Measurements from ENCODE around the gene DPYD.
A peak's percentile ranks its signal among the peaks of the same experiment; 100 is the strongest.

DPYD gene

GRCh38 chr1:97186381-97186780, 734.5 kb downstream of the DPYD start:
- peak; percentile 14 for DNase-seq

GRCh38 chr1:97174039-97174704, 746.7 kb downstream of the DPYD start:
- no peak for DNase-seq

- no peak for DNase-seq
These were observed 750.5 kb downstream of the DPYD start for GRCh38 chr1:97170300-97170699.

- no peak for DNase-seq
These were observed 752.8 kb downstream of the DPYD start for GRCh38 chr1:97168056-97168455.

DNA sequence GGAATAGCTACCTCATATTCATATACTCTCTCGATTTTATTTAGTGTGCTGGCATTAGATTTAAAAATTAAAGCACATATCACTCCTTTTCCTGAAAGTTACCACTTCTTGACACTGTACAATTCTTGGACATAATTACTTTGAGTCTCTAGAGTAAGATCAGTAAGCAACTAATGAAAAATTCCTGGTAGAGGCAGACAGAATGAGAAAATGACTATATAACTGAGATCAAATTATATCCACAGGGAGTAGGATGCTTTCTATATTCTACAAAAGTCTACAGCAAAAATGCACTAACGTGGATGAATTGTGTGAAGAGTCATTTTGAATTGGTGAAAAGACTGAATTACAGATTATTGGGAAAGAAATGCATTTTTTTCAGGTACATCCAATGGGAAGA, 753.6 kb downstream of the DPYD start:
- no peak for DNase-seq

DNA sequence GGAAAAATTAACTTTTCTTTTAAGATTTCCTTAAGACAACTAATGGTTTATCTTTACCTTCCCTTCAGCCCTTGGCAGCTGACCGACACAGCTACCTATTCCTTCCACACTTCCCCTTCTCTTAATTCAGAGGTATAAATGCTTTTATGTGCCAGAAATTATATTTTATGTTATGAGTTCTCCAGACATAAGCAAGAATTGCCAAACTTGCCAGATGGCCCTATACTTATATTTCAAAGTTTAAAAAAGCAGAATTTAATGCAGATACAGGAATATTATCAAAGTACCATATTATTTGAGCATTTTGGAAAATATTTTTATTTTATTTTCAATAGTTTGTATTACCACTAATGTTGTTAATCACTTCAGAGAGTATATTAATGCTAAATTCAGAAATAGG, 754.2 kb downstream of the DPYD start:
- no peak for DNase-seq

DNA sequence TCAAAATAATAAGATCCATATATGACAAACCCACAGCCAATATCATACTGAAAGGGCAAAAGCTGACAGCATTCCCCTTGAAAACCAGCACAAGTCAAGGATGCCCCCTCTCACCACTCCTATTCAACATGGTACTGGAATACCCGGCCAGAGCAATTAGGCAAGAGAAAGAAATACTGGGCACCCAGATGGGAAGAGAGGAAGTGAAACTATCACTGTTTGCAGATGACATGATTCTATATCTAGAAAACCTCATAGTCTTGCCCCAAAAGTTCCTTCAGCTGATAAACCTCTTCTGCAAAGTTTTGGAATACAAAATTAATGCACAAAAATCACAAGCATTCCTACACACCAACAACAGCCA, 756.6 kb downstream of the DPYD start:
- DNase-seq, result no peak

GRCh38 chr1:97163591-97164275, 757.1 kb downstream of the DPYD start:
- DNase-seq, result no peak

DNA sequence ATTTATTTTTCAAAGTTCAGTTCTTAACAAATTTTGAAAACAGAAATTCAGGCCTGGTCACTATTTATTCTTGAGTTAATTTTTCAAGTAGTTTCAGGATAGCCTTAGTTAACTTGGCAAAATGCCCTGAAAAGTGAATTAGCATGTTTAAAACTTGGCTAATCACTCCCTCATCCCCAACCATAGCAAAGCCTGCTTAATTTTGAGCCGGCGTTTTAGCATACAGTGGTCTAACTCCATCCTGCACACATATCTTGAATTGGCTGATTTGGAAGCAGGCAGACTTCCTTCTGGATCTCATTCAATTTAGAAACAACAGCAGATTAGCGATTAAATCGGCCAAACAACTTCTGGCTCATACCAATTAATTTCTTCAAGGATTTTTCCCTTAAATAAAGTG, 760.0 kb downstream of the DPYD start:
- peak; percentile 2 for DNase-seq

GRCh38 chr1:97159342-97159741, 761.5 kb downstream of the DPYD start:
- DNase-seq, result no peak

- no peak for DNase-seq
These were observed 762.1 kb downstream of the DPYD start for GRCh38 chr1:97158691-97159096.

- no peak for DNase-seq
These were observed 762.8 kb downstream of the DPYD start for GRCh38 chr1:97157991-97158390.

- DNase-seq, result no peak
These were observed 769.2 kb downstream of the DPYD start for GRCh38 chr1:97151651-97152050.

- peak; percentile 87 for DNase-seq
These were observed 775.4 kb downstream of the DPYD start for GRCh38 chr1:97145321-97145956.

- peak; percentile 81 for DNase-seq
These were observed 776.3 kb downstream of the DPYD start for GRCh38 chr1:97144527-97144926.

GRCh38 chr1:97143236-97143882, 777.5 kb downstream of the DPYD start:
- peak; percentile 31 for DNase-seq

GRCh38 chr1:97140611-97141010, 780.2 kb downstream of the DPYD start:
- no peak for DNase-seq

- peak; percentile 68 for DNase-seq
These were observed 781.3 kb downstream of the DPYD start for GRCh38 chr1:97139512-97139911.

DNA sequence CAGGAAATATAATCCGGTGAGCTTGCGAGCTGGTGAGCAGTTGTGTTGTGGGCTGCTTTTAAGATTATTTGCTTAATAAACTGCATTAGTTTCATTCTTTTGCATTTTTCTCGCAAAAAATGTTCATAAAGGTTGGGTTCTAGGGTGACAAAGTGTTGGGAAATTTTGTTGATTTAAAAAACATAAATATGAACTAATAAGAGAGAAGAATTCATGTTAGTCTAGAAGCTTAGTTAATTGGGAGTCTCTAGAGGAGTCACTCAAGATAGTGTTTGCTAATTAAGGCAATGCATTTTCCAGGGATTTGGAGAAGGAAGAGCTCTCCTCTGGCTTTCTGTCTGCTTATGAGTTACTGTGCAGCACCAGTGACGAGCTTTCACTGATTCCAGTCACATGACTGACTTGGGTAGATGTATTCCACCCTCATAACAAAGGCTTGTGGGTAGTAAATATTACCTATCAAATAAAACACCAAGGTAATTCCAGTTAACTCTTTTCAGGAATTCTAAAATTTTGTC, 782.3 kb downstream of the DPYD start:
- DNase-seq, result no peak

GRCh38 chr1:97137862-97138514, 782.8 kb downstream of the DPYD start:
- peak; percentile 76 for DNase-seq

DNA sequence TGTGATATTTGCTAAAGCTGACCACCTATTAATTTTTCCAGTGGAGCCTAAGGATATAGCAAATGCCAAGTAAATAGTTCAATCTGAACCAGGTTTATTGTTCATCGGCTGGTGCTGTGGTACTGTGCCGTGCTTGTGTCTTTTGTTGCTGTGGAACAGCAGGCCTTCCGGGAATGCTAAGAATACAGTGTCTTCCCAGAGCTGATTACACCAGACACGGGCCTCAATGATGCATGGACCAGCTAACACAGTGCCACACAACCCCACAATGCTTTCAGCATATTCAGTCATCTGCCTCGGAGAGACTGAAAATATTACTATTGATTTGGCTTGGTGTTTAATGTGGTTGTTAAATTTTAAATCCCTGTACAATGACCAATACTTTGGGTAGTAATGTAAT, 783.8 kb downstream of the DPYD start:
- no peak for DNase-seq

DNA sequence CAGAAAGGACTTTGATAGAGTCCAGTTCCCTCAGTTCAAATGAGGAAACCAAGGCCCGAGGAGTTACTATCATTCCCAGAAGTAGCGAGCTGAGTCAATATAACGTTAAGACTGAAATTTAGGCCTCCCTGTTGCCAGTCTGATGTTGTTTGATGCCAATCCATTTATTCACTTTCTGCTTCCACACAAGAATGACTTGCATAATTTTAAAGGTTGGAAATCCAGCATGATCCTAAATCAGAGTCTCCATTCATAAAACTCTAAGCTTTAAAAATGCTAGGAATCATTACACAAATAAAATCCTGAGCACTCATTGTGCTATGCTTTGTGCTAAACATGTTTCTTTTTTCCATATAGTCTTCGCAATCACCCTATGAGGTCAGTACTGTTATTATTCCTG, 784.9 kb downstream of the DPYD start:
- no peak for DNase-seq

DNA sequence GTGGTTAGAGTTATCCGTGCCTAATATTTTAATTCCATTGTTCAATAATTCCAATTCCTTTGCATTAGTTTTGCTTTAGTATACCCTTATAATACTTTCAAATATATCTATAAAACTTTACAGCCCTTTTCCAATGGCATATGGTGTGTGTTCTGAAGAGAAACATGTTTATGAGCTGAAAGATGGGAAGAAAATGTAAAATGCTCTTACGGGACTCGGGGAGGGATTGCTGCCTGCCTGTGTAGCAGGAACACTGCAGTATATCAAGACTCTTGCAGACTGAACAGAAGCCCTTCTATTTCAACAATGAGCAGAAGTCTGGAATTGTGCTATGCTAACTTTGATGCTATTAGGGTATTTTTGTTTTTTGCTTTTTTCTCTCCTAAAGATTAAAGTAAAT, 792.4 kb downstream of the DPYD start:
- DNase-seq, result no peak
